Neural cell (in vitro differentiated cells): ENCODE data around the gene SLCO2A1. TPM values are rescaled to one million over a fixed set of nuclear protein-coding genes. Genes with fewer than 3 reads are reported as not detected.

Source experiments
- H2AFZ ChIP-seq: fragments of 200-600, 300-800 bp; sonication (generic), shearing (Covaris generic); 2 replicates; pipeline ENCODE4 v1.6.0; 2014; ENCODE audit warnings: low read depth, mild to moderate bottlenecking, antibody characterized with exemption, low read length, moderate library complexity
- H3F3A ChIP-seq: fragments of 200-600 bp; shearing (Covaris generic); 2 replicates; pipeline ENCODE4 v1.6.1; 2016; ENCODE audit warnings: mild to moderate bottlenecking, moderate library complexity, mixed read lengths, antibody characterized with exemption, low read length; ENCODE audit not compliant: insufficient read depth, poor library complexity, severe bottlenecking
- H3K27ac ChIP-seq: fragments of 200-600, 300-800 bp; sonication (generic), shearing (Covaris generic); 2 replicates; pipeline ENCODE4 v1.5.1; 2014; ENCODE audit warnings: mild to moderate bottlenecking, low read length, moderate library complexity
- H3K27me3 ChIP-seq: fragments of 300-800, 200-600 bp; sonication (generic), shearing (Covaris generic); 2 replicates; pipeline ENCODE4 v1.6.0; 2014; ENCODE audit warnings: mild to moderate bottlenecking, low read depth, low read length, moderate library complexity; ENCODE audit not compliant: insufficient read depth
- H3K36me3 ChIP-seq: fragments of 300-800, 200-600 bp; sonication (generic), shearing (Covaris generic); 2 replicates; pipeline ENCODE4 v1.5.1; 2014; ENCODE audit warnings: mild to moderate bottlenecking, antibody characterized with exemption, low read length, moderate library complexity; ENCODE audit not compliant: insufficient read depth
- H3K4me2 ChIP-seq: fragments of 300-800, 200-600 bp; sonication (generic), shearing (Covaris generic); 2 replicates; pipeline ENCODE4 v1.6.0; 2014; ENCODE audit warnings: mild to moderate bottlenecking, low read length
- H3K4me3 ChIP-seq: fragments of 300-800, 200-600 bp; sonication (generic), shearing (Covaris generic); 2 replicates; pipeline ENCODE4 v1.5.1; 2014; ENCODE audit warnings: mild to moderate bottlenecking, low read length, moderate library complexity
- H3K79me2 ChIP-seq: fragments of 200-600 bp; shearing (Covaris generic); replicated peaks from 2 replicates; pipeline ENCODE4 v1.6.0; 2014; ENCODE audit warnings: mild to moderate bottlenecking, low read length, moderate library complexity; ENCODE audit not compliant: insufficient read depth
- H3K9ac ChIP-seq: fragments of 300-800, 200-600 bp; sonication (generic), shearing (Covaris generic); 2 replicates; pipeline ENCODE4 v1.6.1; 2016; ENCODE audit warnings: mild to moderate bottlenecking, low read length, mixed read lengths
- H3K9me2 ChIP-seq: fragments of 200-600 bp; shearing (Covaris generic); 2 replicates; pipeline ENCODE4 v1.6.1; 2016; ENCODE audit warnings: mild to moderate bottlenecking, low read length, mixed read lengths; ENCODE audit not compliant: insufficient read depth
- H3K9me3 ChIP-seq: fragments of 200-600, 300-800 bp; sonication (generic), shearing (Covaris generic); 2 replicates; pipeline ENCODE4 v1.6.1; 2016; ENCODE audit warnings: mild to moderate bottlenecking, mixed run types, low read length, moderate library complexity, mixed read lengths
- H4K20me1 ChIP-seq: fragments of 200-600 bp; shearing (Covaris generic); 2 replicates; pipeline ENCODE4 v1.6.1; 2016; ENCODE audit warnings: mild to moderate bottlenecking, mixed run types; ENCODE audit not compliant: insufficient read depth
- CTCF ChIP-seq: fragments of 450-650 bp; IDR thresholded peaks from 2 replicates; pipeline ENCODE4 v1.5.1; 2014; ENCODE audit warnings: antibody characterized with exemption, mild to moderate bottlenecking, moderate library complexity; ENCODE audit not compliant: poor library complexity, severe bottlenecking
- EP300 ChIP-seq: fragments of 450-650 bp; conservative IDR thresholded peaks from 2 replicates; pipeline ENCODE4 v1.6.1; 2014; ENCODE audit warnings: antibody characterized with exemption, mild to moderate bottlenecking, moderate library complexity; ENCODE audit not compliant: poor library complexity, severe bottlenecking
- EZH2 ChIP-seq: fragments of 200-600, 300-800 bp; shearing (Covaris generic), sonication (generic); IDR thresholded peaks from 2 replicates; pipeline ENCODE4 v1.6.1; 2014; ENCODE audit warnings: antibody characterized with exemption, low read length, borderline replicate concordance, mild to moderate bottlenecking; ENCODE audit not compliant: insufficient read depth, poor library complexity, severe bottlenecking
- MXI1 ChIP-seq: fragments of 450-650 bp; conservative IDR thresholded peaks from 2 replicates; pipeline ENCODE4 v1.6.1; 2014; ENCODE audit warnings: antibody characterized with exemption, mild to moderate bottlenecking; ENCODE audit not compliant: poor library complexity, severe bottlenecking
- POLR2AphosphoS5 ChIP-seq: IDR thresholded peaks from 2 replicates; pipeline ENCODE4 v1.6.1; 2012
- RAD21 ChIP-seq: fragments of 450-650 bp; conservative IDR thresholded peaks from 2 replicates; pipeline ENCODE4 v1.6.1; 2014; ENCODE audit warnings: antibody characterized with exemption, mild to moderate bottlenecking, moderate library complexity
- REST ChIP-seq: IDR thresholded peaks from 2 replicates; pipeline ENCODE4 v1.6.1; 2012; ENCODE audit warnings: borderline replicate concordance
- SMC3 ChIP-seq: fragments of 450-650 bp; conservative IDR thresholded peaks from 2 replicates; pipeline ENCODE4 v1.6.1; 2014; ENCODE audit warnings: antibody characterized with exemption, mild to moderate bottlenecking, moderate library complexity; ENCODE audit not compliant: poor library complexity
- TAF1 ChIP-seq: IDR thresholded peaks from 2 replicates; pipeline ENCODE4 v1.6.1; 2012; ENCODE audit warnings: low read depth
- polyA plus RNA-seq: library from polyadenylated mRNA; depleted of rRNA; stranded (reverse); fragments of >200 nt; gene quantifications from 2 replicates; pipeline ENCODE4 v1.2.3, GENCODE V29; 2014

SLCO2A1 gene
- polyA plus RNA-seq, 1 donor from 2014 or later = not detected

- Histone ChIP-seq H3K27me3 (no peaks in the 10 kb centered on the region), H3K9me2 (no peaks in the 10 kb centered on the region), H2AFZ (no peak overlapping the region), H3K27ac (no peak overlapping the region), H3K9ac (no peak overlapping the region), H3K36me3 (no peaks in the 10 kb centered on the region), H3K4me3 (no peak overlapping the region), H3K9me3 (peaks cover 7% of the 10 kb centered on the region), H3K79me2 (no peaks in the 10 kb centered on the region), H3F3A (no peaks in the 10 kb centered on the region), H4K20me1 (no peaks in the 10 kb centered on the region), H3K4me2 (no peak overlapping the region)
- TF ChIP-seq POLR2AphosphoS5 (no peak), REST (no peak), CTCF (no peak), SMC3 (no peak), TAF1 (no peak), EZH2 (no peak), EP300 (no peak), MXI1 (no peak), RAD21 (no peak)
These were observed 48.0 kb upstream of the SLCO2A1 start for GRCh38 chr3:134077649-134078161.

GRCh38 chr3:134076851-134077250 lies 47.1 kb upstream of the SLCO2A1 start:
- Histone ChIP-seq H3K4me3 (no peak overlapping the region), H3K4me2 (no peak overlapping the region), H3K36me3 (no peaks in the 10 kb centered on the region), H3K9me2 (no peaks in the 10 kb centered on the region), H3K27ac (no peak overlapping the region), H3K9ac (no peak overlapping the region), H3K27me3 (no peaks in the 10 kb centered on the region), H4K20me1 (no peaks in the 10 kb centered on the region), H3K9me3 (peaks cover 7% of the 10 kb centered on the region), H2AFZ (no peak overlapping the region), H3K79me2 (no peaks in the 10 kb centered on the region), H3F3A (no peaks in the 10 kb centered on the region)
- no peak for TF ChIP-seq REST
- no peak for TF ChIP-seq SMC3
- TF ChIP-seq CTCF = no peak
- no peak for TF ChIP-seq TAF1
- no peak for TF ChIP-seq MXI1
- TF ChIP-seq POLR2AphosphoS5 = no peak
- TF ChIP-seq EZH2 = no peak
- no peak for TF ChIP-seq EP300
- no peak for TF ChIP-seq RAD21
